ENCODE measurements around the gene SYNC. TPM values are rescaled to one million over a fixed set of nuclear protein-coding genes. Genes with fewer than 3 reads are reported as not detected.

Gene SYNC
- total and polyA plus RNA-seq, 2 of the 8 experiments (the other 6 are each of a cell fraction or from before 2014, with no cell fraction given) = 0.06 to 0.17 TPM

DNA sequence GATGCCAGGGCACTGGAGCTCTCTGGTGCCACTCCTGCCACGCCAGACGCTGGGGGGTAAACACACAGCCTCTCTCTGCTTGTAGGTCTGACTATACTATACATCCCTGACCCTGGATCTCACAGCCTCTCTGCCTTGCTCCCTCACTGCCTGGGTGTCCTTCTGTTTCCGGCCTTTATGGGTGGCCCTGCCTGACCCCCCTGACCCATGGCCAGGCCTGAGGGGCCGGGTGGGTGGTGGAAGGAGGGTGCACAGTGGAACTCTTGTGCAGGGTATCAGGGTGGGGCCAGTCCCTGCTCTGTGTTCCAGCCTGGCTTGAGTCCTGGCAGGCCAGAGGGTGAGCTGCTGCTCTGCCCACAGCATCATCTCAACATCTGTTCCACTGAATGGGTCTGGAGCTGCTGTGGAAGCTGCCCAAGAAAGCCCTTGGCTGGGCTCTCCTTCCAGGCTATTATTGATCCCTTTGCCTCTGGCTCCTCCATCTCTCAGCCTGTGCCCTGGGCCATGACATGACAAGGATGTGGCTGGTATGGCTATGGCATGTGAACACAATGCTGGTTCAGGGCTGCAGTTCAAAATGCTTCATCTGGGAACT, 17.2 kb upstream of the SYNC start:
- Histone ChIP-seq H2BK12ac (ENCODE audit: low read depth, low read length) (peak overlapping the region; percentile 68; the same call in 1 of the 2 replicates), H3K4ac (replicated peaks; ENCODE audit: insufficient read length, low read depth, low read length) (no peak overlapping the region), H3K9ac (replicated peaks in 1 of 4; ENCODE audit: extremely low read depth in 1 of 4, low read depth in 3 of 4, low read length in 3 of 4) (no peak overlapping the region), H3K27ac (ENCODE audit: low read depth, low read length) (no peak overlapping the region), H3K79me1 (ENCODE audit: low read depth, low read length) (no peaks in the 10 kb centered on the region), H2AK5ac (ENCODE audit: low read depth, low read length) (no peak overlapping the region), H3K79me2 (ENCODE audit: control insufficient read depth in 1 of 2, insufficient read depth in 2 of 2, low read length in 2 of 2) (no peaks in the 10 kb centered on the region), H3K4me3 (ENCODE audit: extremely low read depth in 1 of 4, insufficient read depth in 2 of 4, low read depth in 3 of 4, low read length in 4 of 4) (no peak overlapping the region), H2BK20ac (ENCODE audit: low read length) (no peak overlapping the region), H3K4me2 (ENCODE audit: insufficient read depth in 1 of 2, low read depth in 2 of 2, low read length in 2 of 2) (no peak overlapping the region), H4K5ac (ENCODE audit: insufficient read length, low read depth, low read length) (no peak overlapping the region), H3K4me1 (replicated peaks in 1 of 4; ENCODE audit: control insufficient read depth in 3 of 4, insufficient read depth in 4 of 4, low read length in 3 of 4) (peaks cover 0 to 17% (median 16%) of the 10 kb centered on the region in 4 experiments; a peak in 6 of 7 replicates), H2BK5ac (ENCODE audit: low read depth, low read length) (0 out of 2 replicates have a peak overlapping the region, but pooled peaks have one; percentile 35), H3K23me2 (ENCODE audit: low read depth, low read length) (no peaks in the 10 kb centered on the region), H2BK15ac (ENCODE audit: low read length) (peak overlapping the region; percentile 16; the same call in 1 of the 2 replicates), H2BK120ac (replicated peaks; ENCODE audit: low read depth, low read length) (no peak overlapping the region), H2AFZ (ENCODE audit: low read length) (no peak overlapping the region), H3K36me3 (ENCODE audit: control insufficient read depth in 2 of 4, insufficient read depth in 4 of 4, low read length in 3 of 4) (no peaks in the 10 kb centered on the region; a peak in 1 of 8 replicates), H3K14ac (ENCODE audit: insufficient read length) (no peak overlapping the region), H4K91ac (replicated peaks; ENCODE audit: insufficient read length, low read length) (no peak overlapping the region), H3K9me3 (ENCODE audit: insufficient read depth in 2 of 2, low read depth in 1 of 2, low read length in 1 of 2) (no peaks in the 10 kb centered on the region), H4K8ac (ENCODE audit: extremely low read depth, insufficient read depth, low read length) (no peak overlapping the region), H4K20me1 (replicated peaks in 1 of 2; ENCODE audit: control insufficient read depth in 1 of 2, insufficient read depth in 2 of 2, low read length in 2 of 2) (no peaks in the 10 kb centered on the region), H3K27me3 (replicated peaks in 1 of 4; ENCODE audit: control insufficient read depth in 3 of 4, extremely low read depth in 1 of 4, insufficient read depth in 3 of 4, low read length in 3 of 4) (no peaks in the 10 kb centered on the region), H3K23ac (ENCODE audit: insufficient read length) (no peak overlapping the region), H3K18ac (ENCODE audit: extremely low read depth, low read length) (no peak overlapping the region), H3K56ac (replicated peaks; ENCODE audit: insufficient read length, low read depth, low read length) (no peak overlapping the region)
- ChIA-PET CTCF (ENCODE audit: partially characterized antibody) (interaction anchor here (0.9 to 1.2 kb wide), 6 partner anchors 7 to 271 kb away, joined by 3 to 4 read pairs (median 3); no protein-coding TSS in a partner anchor), POLR2A (ENCODE audit: partially characterized antibody) (interaction anchor here (1.1 to 9.6 kb wide), 2 partner anchors 35 to 53 kb away, joined by 3 to 152 read pairs; no protein-coding TSS in a partner anchor)
- 84% methylated on average over 4 of the region's 4 CpGs; no CpG with 5 or more reads in 1 of the 2 experiments for WGBS, 2 experiments (ENCODE audit: extremely low coverage in 1 of 2, insufficient coverage in 1 of 2, insufficient read length in 1 of 2, insufficient replicate concordance in 2 of 2, low coverage in 1 of 2, low lambda C conversion rate in 2 of 2, missing lambda C conversion rate in 1 of 2)
- TF ChIP-seq JUN (IDR thresholded peaks at IDR 0.05; ENCODE audit: low read depth, low read length) = no peak
- no peak for TF ChIP-seq CBX5 (IDR thresholded peaks at IDR 0.05; ENCODE audit: low read depth, low read length)
- no peak for TF ChIP-seq PHF8 (conservative IDR thresholded peaks at IDR 0.05; ENCODE audit: low read depth, low read length)
- DNase-seq (ENCODE audit: low read depth in 1 of 2, low spot score in 2 of 2) (no peak), FAIRE-seq (no peak)
